ENCODE results near the gene UGP2.

Gene UGP2

DNA sequence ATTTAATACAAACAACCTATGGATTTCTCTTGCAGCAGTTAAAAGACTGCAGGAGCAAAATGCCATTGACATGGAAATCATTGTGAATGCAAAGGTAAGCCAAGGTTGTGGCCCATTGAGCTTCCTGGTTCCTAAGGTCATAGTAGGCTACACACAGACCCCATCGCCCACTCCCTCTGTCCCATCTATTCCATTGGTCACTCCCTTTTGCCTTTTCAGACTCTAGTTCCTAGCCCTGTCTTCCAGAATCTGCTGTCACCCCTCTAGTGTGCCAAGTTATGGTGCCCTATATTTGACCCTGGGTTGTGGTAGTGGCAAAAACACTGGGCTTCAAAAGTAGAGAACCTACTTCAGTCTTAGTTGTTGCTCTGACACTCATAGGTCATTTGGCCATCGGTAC, 44.7 kb downstream of the UGP2 start:
- H3K4me3 ChIP-seq (ENCODE audit: low read depth, low read length, poor library complexity, severe bottlenecking): no peak overlapping the region
- no peak overlapping the region for H3K4me2 ChIP-seq (ENCODE audit: low read length)
- 0 out of 2 replicates have a peak, but pooled peaks cover 9% of the 10 kb centered on the region for H3F3A ChIP-seq (ENCODE audit: insufficient read depth, low read length)
- H2AFZ ChIP-seq (ENCODE audit: low read length): no peak overlapping the region
- no peaks in the 10 kb centered on the region for H3K9me3 ChIP-seq (ENCODE audit: low read length)
- H3K9me2 ChIP-seq (ENCODE audit: low read depth, low read length): no peaks in the 10 kb centered on the region
- H3K27me3 ChIP-seq (ENCODE audit: insufficient read depth, low read length): no peaks in the 10 kb centered on the region
- no peaks in the 10 kb centered on the region for H4K20me1 ChIP-seq (ENCODE audit: insufficient read depth, low read length)
- H3K79me2 ChIP-seq (ENCODE audit: insufficient read depth, low read length): no peaks in the 10 kb centered on the region
- H3K9ac ChIP-seq (ENCODE audit: low read length): no peak overlapping the region
- no peak for TF ChIP-seq EZH2 (IDR thresholded peaks at IDR 0.05; ENCODE audit: borderline replicate concordance, low read length)
- TF ChIP-seq CTCF (IDR thresholded peaks at IDR 0.05; ENCODE audit: low read length): no peak
- H3K36me3 ChIP-seq (ENCODE audit: insufficient read depth, low read length): peaks cover 94% of the 10 kb centered on the region
- H3K4me1 ChIP-seq (ENCODE audit: insufficient read depth, low read length, severe bottlenecking): no peaks in the 10 kb centered on the region
- no peak overlapping the region for H3K27ac ChIP-seq (ENCODE audit: low read depth, low read length, poor library complexity, severe bottlenecking)

DNA sequence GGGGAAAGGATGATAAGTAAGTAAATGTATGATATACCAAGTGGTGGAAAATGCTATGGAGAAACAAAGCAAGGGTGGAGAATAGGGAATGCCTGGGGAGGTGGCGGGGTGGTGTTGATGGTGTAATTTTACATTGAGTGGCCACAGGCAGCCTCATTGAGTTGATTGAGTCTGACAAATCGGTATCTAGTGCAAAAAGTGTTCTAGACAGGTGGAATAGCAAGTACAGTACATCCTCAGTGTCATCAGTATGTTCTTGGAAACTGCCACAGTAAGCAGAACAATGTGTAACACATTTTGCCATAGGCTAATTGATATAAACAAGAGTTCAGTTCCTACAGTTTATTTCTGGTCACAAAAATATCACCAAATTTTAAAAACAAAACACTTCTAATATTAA, 46.4 kb downstream of the UGP2 start:
- Histone ChIP-seq H3K9me3 (ENCODE audit: low read length) (no peaks in the 10 kb centered on the region), H3K9me2 (ENCODE audit: low read depth, low read length) (no peaks in the 10 kb centered on the region), H3K27me3 (ENCODE audit: insufficient read depth, low read length) (no peaks in the 10 kb centered on the region), H3K79me2 (ENCODE audit: insufficient read depth, low read length) (no peaks in the 10 kb centered on the region), H3K4me3 (ENCODE audit: low read depth, low read length, poor library complexity, severe bottlenecking) (no peak overlapping the region), H3F3A (ENCODE audit: insufficient read depth, low read length) (0 out of 2 replicates have a peak, but pooled peaks cover 9% of the 10 kb centered on the region), H3K4me1 (ENCODE audit: insufficient read depth, low read length, severe bottlenecking) (no peaks in the 10 kb centered on the region), H2AFZ (ENCODE audit: low read length) (no peak overlapping the region), H3K4me2 (ENCODE audit: low read length) (no peak overlapping the region), H3K9ac (ENCODE audit: low read length) (no peak overlapping the region), H4K20me1 (ENCODE audit: insufficient read depth, low read length) (no peaks in the 10 kb centered on the region), H3K36me3 (ENCODE audit: insufficient read depth, low read length) (peaks cover 96% of the 10 kb centered on the region), H3K27ac (ENCODE audit: low read depth, low read length, poor library complexity, severe bottlenecking) (no peak overlapping the region)
- no peak for TF ChIP-seq CTCF (IDR thresholded peaks at IDR 0.05; ENCODE audit: low read length)
- TF ChIP-seq EZH2 (IDR thresholded peaks at IDR 0.05; ENCODE audit: borderline replicate concordance, low read length): no peak

DNA sequence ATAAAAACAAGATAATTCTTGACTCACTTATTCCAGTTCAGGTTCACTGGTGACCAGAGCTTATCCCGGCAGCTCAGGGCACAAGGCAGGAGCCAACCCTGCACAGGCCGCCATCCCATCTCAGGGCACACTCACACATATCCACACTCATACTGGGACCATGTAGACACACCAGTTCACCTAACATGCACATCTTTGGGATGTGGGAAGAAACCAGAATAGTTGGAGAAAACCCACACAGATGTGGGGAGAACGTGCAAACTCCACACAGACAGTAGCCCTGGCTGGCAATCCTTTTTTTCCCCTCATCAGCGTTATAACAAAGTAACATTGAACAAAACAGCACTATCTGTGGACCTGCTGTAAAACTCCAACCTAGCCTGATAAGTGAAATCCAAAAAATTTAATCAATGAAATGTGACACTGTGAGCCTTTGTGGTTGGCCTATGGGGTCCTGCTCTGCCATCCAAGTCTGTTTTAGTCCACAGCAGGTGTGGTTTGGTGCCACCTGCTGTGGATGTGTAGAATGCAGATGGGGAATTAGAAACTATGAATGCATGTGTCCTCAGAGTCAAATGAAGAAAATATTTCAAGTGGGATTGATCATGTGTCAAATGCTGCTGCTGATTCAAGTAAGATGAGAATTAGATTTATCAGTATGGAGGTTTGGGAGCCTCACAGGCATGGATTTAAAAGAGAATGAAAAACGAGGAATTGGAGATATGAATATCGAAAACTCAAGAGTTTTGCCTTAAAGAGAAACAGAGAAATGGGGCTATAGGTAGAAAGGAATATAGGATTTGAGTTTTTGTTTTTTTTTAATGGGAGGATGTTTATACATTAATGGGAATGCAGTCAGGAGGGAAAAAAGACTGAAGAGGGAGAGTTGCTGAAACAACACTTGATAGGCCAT, 47.0 kb downstream of the UGP2 start:
- TF ChIP-seq EZH2 (IDR thresholded peaks at IDR 0.05; ENCODE audit: borderline replicate concordance, low read length): no peak
- peak; percentile 93 for TF ChIP-seq CTCF (IDR thresholded peaks at IDR 0.05; ENCODE audit: low read length)
- no peaks in the 10 kb centered on the region for H3K9me2 ChIP-seq (ENCODE audit: low read depth, low read length)
- H2AFZ ChIP-seq (ENCODE audit: low read length): no peak overlapping the region
- peaks cover 96% of the 10 kb centered on the region for H3K36me3 ChIP-seq (ENCODE audit: insufficient read depth, low read length)
- no peak overlapping the region for H3K4me3 ChIP-seq (ENCODE audit: low read depth, low read length, poor library complexity, severe bottlenecking)
- H4K20me1 ChIP-seq (ENCODE audit: insufficient read depth, low read length): no peaks in the 10 kb centered on the region
- H3F3A ChIP-seq (ENCODE audit: insufficient read depth, low read length): 0 out of 2 replicates have a peak, but pooled peaks cover 9% of the 10 kb centered on the region
- H3K9ac ChIP-seq (ENCODE audit: low read length): no peak overlapping the region
- no peaks in the 10 kb centered on the region for H3K4me1 ChIP-seq (ENCODE audit: insufficient read depth, low read length, severe bottlenecking)
- no peaks in the 10 kb centered on the region for H3K9me3 ChIP-seq (ENCODE audit: low read length)
- no peaks in the 10 kb centered on the region for H3K79me2 ChIP-seq (ENCODE audit: insufficient read depth, low read length)
- H3K27me3 ChIP-seq (ENCODE audit: insufficient read depth, low read length): no peaks in the 10 kb centered on the region
- no peak overlapping the region for H3K27ac ChIP-seq (ENCODE audit: low read depth, low read length, poor library complexity, severe bottlenecking)
- no peak overlapping the region for H3K4me2 ChIP-seq (ENCODE audit: low read length)
